Upper lobe of left lung (tissue), 6 donors: ENCODE measurements around the gene ABCA12. TPM values are rescaled to one million over a fixed set of nuclear protein-coding genes. Genes with fewer than 3 reads are reported as not detected.

Experiments used
- ATAC-seq, 2 donors: fragments of 200-7000 bp; cut with Tn5 transposase; one replicate each; pipeline ENCODE4 v1.9.1; 2022; ENCODE audit warnings: mild to moderate bottlenecking in 2 of 2, moderate library complexity in 2 of 2; ENCODE audit not compliant: low FRiP score in 2 of 2
- DNase-seq, 2 donors: peaks; one replicate each; pipeline ENCODE4 v3.0.0-alpha.2; 2019 to 2020
- H3K27ac ChIP-seq, 4 donors: fragments of 200-600 bp; sonication (generic); one replicate each; pipeline ENCODE4 v1.5.1; 2016 to 2019
- H3K27me3 ChIP-seq, 4 donors: fragments of 200-600 bp; sonication (generic); one replicate each; pipeline ENCODE4 v1.5.1; 2017 to 2019
- H3K36me3 ChIP-seq, 4 donors: fragments of 200-600 bp; sonication (generic); one replicate each; pipeline ENCODE4 v1.5.1; 2016 to 2019
- H3K4me1 ChIP-seq, 4 donors: fragments of 200-600 bp; sonication (generic); one replicate each; pipeline ENCODE4 v1.5.1; 2018 to 2019
- H3K4me3 ChIP-seq, 4 donors: fragments of 200-600 bp; sonication (generic); one replicate each; pipeline ENCODE4 v1.5.1; 2017 to 2019; ENCODE audit warnings: mild to moderate bottlenecking in 2 of 4, moderate library complexity in 1 of 4
- H3K9me3 ChIP-seq, 4 donors: fragments of 200-600 bp; sonication (generic); one replicate each; pipeline ENCODE4 v1.5.1; 2018 to 2019
- EP300 ChIP-seq, 4 donors: sonication (generic); formaldehyde crosslinking; IDR thresholded peaks; one replicate each; pipeline ENCODE4 v1.5.1; 2017; ENCODE audit warnings: antibody characterized with exemption in 4 of 4, control low read depth in 2 of 4
- POLR2A ChIP-seq, 4 donors: fragments of 450-650 bp; IDR thresholded peaks; one replicate each; pipeline ENCODE4 v1.5.1; 2016 to 2017; ENCODE audit warnings: antibody characterized with exemption in 4 of 4, mild to moderate bottlenecking in 2 of 4
- POLR2AphosphoS5 ChIP-seq, 2 donors: sonication (generic); formaldehyde crosslinking; IDR thresholded peaks; one replicate each; pipeline ENCODE4 v1.5.1; 2017; ENCODE audit warnings: antibody characterized with exemption in 2 of 2
- WGBS, 2 donors: methylation state at CpG; one replicate each; pipeline ENCODE4 v1.1.5; 2017 to 2018; 5-methylcytosine and 5-hydroxymethylcytosine counted together
- total RNA-seq, 6 donors: library from RNA; depleted of rRNA in 4 of 6; stranded (reverse); fragments of >200 nt in 4 of 6; gene quantifications; one replicate each; pipeline versions ENCODE4 v1.1.0 to v1.2.1, GENCODE V29; 2016 to 2021
- TF ChIP-seq, protein P1 (sequence below), 6 experiments: fragments of 450-650 bp in 4 of 6; fragments of 200-600 bp in 2 of 6; sonication (generic) in 2 of 6; IDR thresholded peaks; one replicate each; pipeline ENCODE4 v1.5.1; 2016 to 2019; ENCODE audit warnings: antibody characterized with exemption in 6 of 6
- donor health status: DM: no; HTN: no; CAD: no; lungs with moderate emphysema.
- donor health status: DM: no; HTN: yes; CAD: no; lungs with severe emphysema.

The ABCA12 gene
- total RNA-seq, 6 donors from 2014 or later = 0.03 to 0.44 (median 0.10) TPM; not detected in 3

DNA sequence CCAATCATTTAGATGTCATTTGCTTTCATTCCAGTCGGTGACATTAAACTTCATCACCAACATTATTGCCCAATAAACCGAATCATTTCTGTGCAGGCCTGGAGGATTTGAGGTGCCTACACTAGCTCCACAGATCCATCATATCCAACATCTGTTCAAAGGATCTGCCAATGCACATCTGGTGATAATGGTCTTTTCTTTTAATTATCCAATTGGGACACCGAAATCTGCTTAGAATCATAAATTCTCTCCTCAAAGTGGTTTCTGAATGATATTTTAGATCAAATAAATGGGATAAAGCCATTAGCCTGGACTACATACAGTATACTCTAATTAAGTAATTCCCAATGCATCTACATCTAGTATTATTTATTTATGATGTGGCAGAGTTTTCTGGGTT is 85.6 kb downstream of the ABCA12 start:
- H3K27me3 ChIP-seq = no peaks in the 10 kb centered on the region
- TF ChIP-seq POLR2AphosphoS5 (IDR thresholded peaks at IDR 0.05) (no peak), EP300 (IDR thresholded peaks at IDR 0.05) (no peak), POLR2A (IDR thresholded peaks at IDR 0.05) (no peak)
- TF ChIP-seq, protein P1, sequence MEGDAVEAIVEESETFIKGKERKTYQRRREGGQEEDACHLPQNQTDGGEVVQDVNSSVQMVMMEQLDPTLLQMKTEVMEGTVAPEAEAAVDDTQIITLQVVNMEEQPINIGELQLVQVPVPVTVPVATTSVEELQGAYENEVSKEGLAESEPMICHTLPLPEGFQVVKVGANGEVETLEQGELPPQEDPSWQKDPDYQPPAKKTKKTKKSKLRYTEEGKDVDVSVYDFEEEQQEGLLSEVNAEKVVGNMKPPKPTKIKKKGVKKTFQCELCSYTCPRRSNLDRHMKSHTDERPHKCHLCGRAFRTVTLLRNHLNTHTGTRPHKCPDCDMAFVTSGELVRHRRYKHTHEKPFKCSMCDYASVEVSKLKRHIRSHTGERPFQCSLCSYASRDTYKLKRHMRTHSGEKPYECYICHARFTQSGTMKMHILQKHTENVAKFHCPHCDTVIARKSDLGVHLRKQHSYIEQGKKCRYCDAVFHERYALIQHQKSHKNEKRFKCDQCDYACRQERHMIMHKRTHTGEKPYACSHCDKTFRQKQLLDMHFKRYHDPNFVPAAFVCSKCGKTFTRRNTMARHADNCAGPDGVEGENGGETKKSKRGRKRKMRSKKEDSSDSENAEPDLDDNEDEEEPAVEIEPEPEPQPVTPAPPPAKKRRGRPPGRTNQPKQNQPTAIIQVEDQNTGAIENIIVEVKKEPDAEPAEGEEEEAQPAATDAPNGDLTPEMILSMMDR (IDR thresholded peaks at IDR 0.05) = no peak
- H3K9me3 ChIP-seq = no peaks in the 10 kb centered on the region
- H3K4me1 ChIP-seq = no peaks in the 10 kb centered on the region
- ATAC-seq = no peak
- no peak overlapping the region for H3K4me3 ChIP-seq
- no peak for DNase-seq
- 84 to 90% methylated on average over 3 of the region's 3 CpGs for WGBS, 2 donors
- no peak overlapping the region for H3K27ac ChIP-seq
- no peaks in the 10 kb centered on the region for H3K36me3 ChIP-seq

GRCh38 chr2:215052404-215052803 is 86.0 kb downstream of the ABCA12 start:
- no peak overlapping the region for H3K27ac ChIP-seq
- WGBS, 2 donors = 88 to 96% methylated on average over 3 of the region's 3 CpGs

GRCh38 chr2:215049341-215049740 is 89.1 kb downstream of the ABCA12 start:
- no peaks in the 10 kb centered on the region for H3K36me3 ChIP-seq
- no peak for TF ChIP-seq POLR2A (IDR thresholded peaks at IDR 0.05)
- TF ChIP-seq POLR2AphosphoS5 (IDR thresholded peaks at IDR 0.05) = no peak
- no peaks in the 10 kb centered on the region for H3K27me3 ChIP-seq
- 67 to 73% methylated on average over 2 of the region's 2 CpGs for WGBS, 2 donors
- no peak for DNase-seq
- H3K9me3 ChIP-seq = no peaks in the 10 kb centered on the region
- no peak overlapping the region for H3K4me3 ChIP-seq
- H3K27ac ChIP-seq = no peak overlapping the region
- no peak for ATAC-seq
- H3K4me1 ChIP-seq = no peaks in the 10 kb centered on the region

More at GRCh38 chr2:215052404-215052803, 86.0 kb downstream of the ABCA12 start:
- DNase-seq = no peak
- no peak overlapping the region for H3K4me3 ChIP-seq
- no peaks in the 10 kb centered on the region for H3K9me3 ChIP-seq
- H3K27me3 ChIP-seq = no peaks in the 10 kb centered on the region
- ATAC-seq = no peak
- H3K4me1 ChIP-seq = no peaks in the 10 kb centered on the region
- H3K36me3 ChIP-seq = no peaks in the 10 kb centered on the region
- TF ChIP-seq EP300 (IDR thresholded peaks at IDR 0.05) (no peak), POLR2AphosphoS5 (IDR thresholded peaks at IDR 0.05) (no peak), POLR2A (IDR thresholded peaks at IDR 0.05) (no peak)
- TF ChIP-seq, protein P1 (IDR thresholded peaks at IDR 0.05) = no peak

GRCh38 chr2:215038421-215038820 is 100.0 kb downstream of the ABCA12 start:
- no peaks in the 10 kb centered on the region for H3K9me3 ChIP-seq
- H3K36me3 ChIP-seq = no peaks in the 10 kb centered on the region
- ATAC-seq (no peak), DNase-seq (no peak)
- 78 to 79% methylated on average over 3 of the region's 3 CpGs for WGBS, 2 donors
- no peak overlapping the region for H3K27ac ChIP-seq
- TF ChIP-seq, protein P1 (IDR thresholded peaks at IDR 0.05) = no peak
- TF ChIP-seq EP300 (IDR thresholded peaks at IDR 0.05) = no peak
- no peak for TF ChIP-seq POLR2A (IDR thresholded peaks at IDR 0.05)
- no peak for TF ChIP-seq POLR2AphosphoS5 (IDR thresholded peaks at IDR 0.05)
- H3K4me3 ChIP-seq = no peak overlapping the region
- H3K4me1 ChIP-seq = no peaks in the 10 kb centered on the region
- no peaks in the 10 kb centered on the region for H3K27me3 ChIP-seq

DNA sequence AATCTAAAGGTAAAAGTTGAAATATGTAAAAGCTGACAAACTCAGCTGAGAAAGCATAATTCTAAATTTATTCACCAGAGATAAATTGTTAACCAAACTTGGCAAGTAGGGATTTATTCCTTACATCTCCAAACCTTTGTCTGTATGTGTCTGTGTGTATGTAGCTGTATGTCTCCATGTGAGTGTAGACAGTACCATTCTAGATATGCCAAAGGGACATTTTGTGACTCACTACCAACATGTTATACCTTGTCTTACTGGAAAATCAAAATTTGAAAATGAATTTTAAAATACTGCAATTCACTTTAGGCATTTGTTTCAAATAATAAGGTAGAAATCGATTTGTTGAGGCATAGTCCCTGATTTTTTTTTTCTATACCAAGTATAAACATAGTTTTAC is 102.1 kb downstream of the ABCA12 start:
- H3K36me3 ChIP-seq = no peaks in the 10 kb centered on the region
- ATAC-seq (no peak), DNase-seq (no peak)
- H3K4me1 ChIP-seq = no peaks in the 10 kb centered on the region
- H3K4me3 ChIP-seq = no peak overlapping the region
- no peak for TF ChIP-seq EP300 (IDR thresholded peaks at IDR 0.05)
- TF ChIP-seq, protein P1 (IDR thresholded peaks at IDR 0.05) = no peak
- no peak for TF ChIP-seq POLR2AphosphoS5 (IDR thresholded peaks at IDR 0.05)
- TF ChIP-seq POLR2A (IDR thresholded peaks at IDR 0.05) = no peak
- 71 to 88% methylated on average over 1 of the region's 1 CpG for WGBS, 2 donors
- H3K27ac ChIP-seq = no peak overlapping the region
- H3K27me3 ChIP-seq = no peaks in the 10 kb centered on the region
- no peaks in the 10 kb centered on the region for H3K9me3 ChIP-seq
